Measurements from ENCODE around the gene SCD5.

GRCh38 chr4:82648356-82648755, 150.2 kb downstream of the SCD5 start:
- no peak for TF ChIP-seq CTCF (conservative IDR thresholded peaks at IDR 0.05; ENCODE audit: low read depth in 2 of 2)
- no peak for TF ChIP-seq EZH2 (IDR thresholded peaks at IDR 0.05; ENCODE audit: low read depth, unreplicated experiment)
- no peak for TF ChIP-seq POLR2AphosphoS5 (IDR thresholded peaks at IDR 0.05; ENCODE audit: low read depth)
- TF ChIP-seq REST (IDR thresholded peaks at IDR 0.05; ENCODE audit: unreplicated experiment): no peak
- TF ChIP-seq CREB1 (CRISPR knock-in tag; IDR thresholded peaks at IDR 0.05; ENCODE audit: low read depth): no peak
- TF ChIP-seq EZH2phosphoT487 (IDR thresholded peaks at IDR 0.05; ENCODE audit: unreplicated experiment): no peak
- no peak for TF ChIP-seq ZNF462 (CRISPR knock-in tag; IDR thresholded peaks at IDR 0.05)
- no peak for TF ChIP-seq ZNF114 (CRISPR knock-in tag; IDR thresholded peaks at IDR 0.05)
- no peak for TF ChIP-seq JUNB (IDR thresholded peaks at IDR 0.05; ENCODE audit: unreplicated experiment)
- TF ChIP-seq NANOG (IDR thresholded peaks at IDR 0.05; ENCODE audit: borderline replicate concordance): no peak
- no peak for TF ChIP-seq ETS1 (IDR thresholded peaks at IDR 0.05)
- no peak for TF ChIP-seq ZNF331 (CRISPR knock-in tag; IDR thresholded peaks at IDR 0.05; ENCODE audit: low read depth)
- TF ChIP-seq STAT1 (IDR thresholded peaks at IDR 0.05; ENCODE audit: unreplicated experiment): no peak

Data from GM23338 (cell line).